Dedifferentiated amniotic fluid mesenchymal stem cell (primary cell): ENCODE data around the gene WFDC12.
"Not testable (repeated sequence)": the region's sequence is repeated elsewhere in the genome, so short reads cannot be mapped to it uniquely, and the experiment has no call there.

Experiments
- DNase-seq: peaks from one replicate; pipeline ENCODE4 v3.0.0-alpha.2; 2016; ENCODE audit errors: extremely low spot score

Gene WFDC12

DNA sequence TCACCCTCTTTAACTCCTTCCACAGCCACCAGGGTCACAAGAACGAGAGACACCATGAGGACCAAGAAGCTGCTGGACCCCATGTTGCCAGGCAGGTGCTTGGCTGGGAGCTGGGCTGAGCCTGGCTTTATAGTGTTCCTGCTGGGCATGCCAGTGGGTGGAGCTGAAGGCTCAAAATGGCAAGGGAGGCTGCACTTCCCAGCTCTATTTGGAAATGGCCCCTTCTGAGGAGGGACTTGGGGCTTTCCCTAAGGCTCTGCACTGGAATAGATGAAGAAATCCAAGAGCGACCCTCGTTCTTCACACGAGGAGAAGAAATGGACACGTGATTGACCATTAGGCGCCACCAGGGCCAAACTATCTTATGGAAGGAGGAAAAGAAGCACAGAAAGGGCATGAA lies at the start of gene WFDC12:
TSS of gene WFDC12 (minus strand) at position 101 of the 400 bp plus-strand sequence. CDS start at position 83, 18 bp downstream.
- DNase-seq: no peak

- no peak for DNase-seq
These were observed 49.3 kb upstream of the WFDC12 start for GRCh38 chr20:45173522-45173921.

GRCh38 chr20:45164906-45165305 lies 40.6 kb upstream of the WFDC12 start:
- DNase-seq: no peak

DNA sequence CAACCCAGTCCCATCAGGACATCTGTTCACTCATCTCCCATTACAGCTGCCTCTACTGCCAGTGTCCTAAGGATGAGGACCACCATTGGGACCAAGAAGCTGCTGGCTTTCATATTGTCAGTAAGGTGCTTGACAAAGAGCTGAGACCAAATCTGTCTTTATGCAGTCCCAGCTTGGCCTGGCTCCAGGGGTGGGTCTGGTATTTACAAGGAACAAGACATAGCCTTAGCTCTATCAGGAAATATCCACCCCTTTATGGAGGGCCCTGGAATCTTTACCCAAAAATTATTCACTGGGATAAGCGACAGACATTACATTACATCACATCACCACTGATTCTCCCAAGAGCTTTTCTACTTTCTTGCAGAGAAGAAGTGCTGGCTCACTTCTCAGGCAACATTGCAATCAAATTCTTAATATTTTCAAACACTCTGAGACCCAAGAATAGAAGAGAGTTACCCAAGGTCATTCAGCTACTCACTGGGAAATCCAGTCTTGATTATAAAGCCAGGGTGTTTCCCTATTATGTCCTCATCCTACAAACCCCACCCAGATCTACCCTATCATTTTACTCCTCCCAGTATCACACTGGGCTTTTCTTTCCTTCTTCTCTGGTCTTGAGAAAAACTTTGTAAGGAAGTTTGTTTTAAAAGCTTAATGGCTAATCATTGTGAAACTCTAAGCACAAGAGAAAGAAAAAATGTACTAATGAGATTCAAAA lies 39.0 kb upstream of the WFDC12 start:
- no peak for DNase-seq

DNA sequence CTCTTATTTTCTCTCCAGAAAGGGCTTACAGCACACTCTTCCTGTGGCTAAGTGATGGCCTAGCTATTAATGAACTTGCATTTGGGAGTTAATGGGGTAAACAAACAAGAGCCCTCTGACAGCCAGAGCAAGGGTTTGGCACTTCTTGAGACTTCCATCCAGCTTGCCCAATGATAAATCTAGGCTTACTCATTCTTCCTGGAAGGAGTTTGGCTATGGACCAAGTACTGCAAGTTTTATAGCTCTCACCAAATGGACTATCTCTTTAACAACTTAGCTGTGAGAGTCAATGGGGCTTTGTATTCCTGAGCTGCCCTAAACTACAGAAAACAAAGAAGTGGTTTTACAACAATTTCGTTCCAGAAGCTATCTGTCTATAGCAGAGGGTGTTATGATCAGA lies 33.7 kb upstream of the WFDC12 start:
- no peak for DNase-seq

- DNase-seq: no peak
These were observed 32.4 kb upstream of the WFDC12 start for GRCh38 chr20:45156713-45157112.

- DNase-seq: not testable (repeated sequence)
These were observed 30.5 kb upstream of the WFDC12 start for GRCh38 chr20:45154794-45155193.

DNA sequence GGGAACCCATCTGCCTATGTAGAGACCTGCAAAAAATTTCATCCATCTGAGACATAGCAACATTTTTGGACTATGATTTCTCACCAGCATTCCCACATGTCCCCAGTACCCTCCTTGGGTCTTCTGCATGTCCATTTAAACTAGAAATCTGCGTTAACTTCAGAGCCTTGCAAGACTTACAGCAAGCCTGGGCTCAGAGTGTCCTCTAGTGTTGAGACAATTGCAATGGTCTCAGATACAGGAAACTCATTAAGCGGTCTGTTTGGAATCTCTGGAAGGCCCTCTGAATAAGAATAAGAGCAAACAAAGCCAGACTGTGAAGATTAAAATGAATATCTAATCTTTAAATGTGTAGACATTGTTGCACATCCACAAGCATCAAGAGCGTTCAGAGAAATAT lies 29.9 kb upstream of the WFDC12 start:
- no peak for DNase-seq

- DNase-seq: no peak
These were observed 29.5 kb upstream of the WFDC12 start for GRCh38 chr20:45153752-45154151.

GRCh38 chr20:45153147-45153546 lies 28.9 kb upstream of the WFDC12 start:
- no peak for DNase-seq

DNA sequence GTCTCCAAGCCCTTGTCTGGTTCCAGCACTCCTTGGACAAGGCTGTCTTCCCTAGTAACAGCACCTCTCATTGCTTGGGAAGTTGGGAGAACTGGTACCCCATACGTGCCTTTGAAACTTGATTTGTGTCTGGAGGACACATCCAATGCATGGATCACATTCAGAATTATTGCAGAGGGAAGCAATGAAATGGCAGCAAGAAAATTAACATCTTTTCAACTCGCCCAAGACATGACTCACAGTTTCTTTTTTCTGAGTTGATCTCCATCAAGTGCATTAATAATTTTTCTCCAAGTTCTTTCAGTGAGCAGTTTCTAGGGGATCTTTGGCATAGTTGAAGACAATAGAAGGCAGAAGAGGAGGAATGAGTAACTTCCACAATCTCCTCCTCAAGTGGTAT lies 28.1 kb upstream of the WFDC12 start:
- DNase-seq: no peak

- no peak for DNase-seq
These were observed 24.8 kb upstream of the WFDC12 start for GRCh38 chr20:45149062-45149461.

DNA sequence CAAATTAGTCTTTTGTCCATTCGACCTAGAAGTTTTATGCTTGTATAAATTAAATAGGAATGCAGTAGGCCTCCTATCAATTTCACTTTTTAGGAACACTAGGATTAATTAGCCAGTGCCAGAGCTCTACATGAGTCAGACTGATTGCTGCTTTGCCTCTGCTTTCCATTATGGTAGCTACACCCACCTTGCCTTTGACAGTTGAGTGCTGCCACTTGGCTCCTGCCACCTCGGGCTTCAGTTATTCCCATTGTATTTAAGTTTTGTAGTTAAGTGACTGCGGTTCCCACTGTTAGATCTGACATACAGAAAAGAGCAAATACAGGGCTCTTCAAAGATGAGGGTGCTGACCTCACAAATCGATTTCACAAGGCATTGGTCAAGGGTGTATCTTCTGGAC lies 16.6 kb upstream of the WFDC12 start:
- DNase-seq: no peak

DNA sequence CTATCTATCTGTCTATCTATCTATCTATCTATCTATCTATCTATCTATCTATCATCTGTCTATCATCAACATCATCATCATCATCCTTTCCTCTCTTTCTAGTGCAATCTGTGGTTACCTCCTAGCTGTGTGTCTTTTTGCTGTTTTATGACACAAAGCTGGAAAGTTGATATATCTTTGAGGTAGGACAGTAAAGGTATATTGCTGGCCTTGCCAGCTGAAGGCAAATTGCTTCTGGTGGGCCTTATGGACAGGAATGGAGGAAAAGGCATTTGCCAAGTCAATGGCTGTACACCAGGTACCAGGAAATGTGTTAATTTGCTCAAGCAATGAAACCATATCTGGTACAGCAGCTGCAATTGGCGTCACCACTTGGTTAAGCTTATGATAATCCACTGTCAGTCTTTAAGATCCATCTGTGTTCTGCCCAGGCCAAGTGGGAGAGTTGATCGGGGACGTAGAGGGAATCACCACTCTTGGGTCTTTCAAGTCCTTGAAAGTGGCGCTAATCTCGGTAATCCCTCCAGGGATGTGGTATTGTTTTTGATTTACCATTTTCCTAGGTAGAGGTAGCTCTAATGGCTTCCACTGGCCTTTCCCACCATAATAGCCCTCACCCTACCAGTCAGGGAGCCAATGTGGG lies 15.6 kb upstream of the WFDC12 start:
- DNase-seq: not testable (repeated sequence)

DNA sequence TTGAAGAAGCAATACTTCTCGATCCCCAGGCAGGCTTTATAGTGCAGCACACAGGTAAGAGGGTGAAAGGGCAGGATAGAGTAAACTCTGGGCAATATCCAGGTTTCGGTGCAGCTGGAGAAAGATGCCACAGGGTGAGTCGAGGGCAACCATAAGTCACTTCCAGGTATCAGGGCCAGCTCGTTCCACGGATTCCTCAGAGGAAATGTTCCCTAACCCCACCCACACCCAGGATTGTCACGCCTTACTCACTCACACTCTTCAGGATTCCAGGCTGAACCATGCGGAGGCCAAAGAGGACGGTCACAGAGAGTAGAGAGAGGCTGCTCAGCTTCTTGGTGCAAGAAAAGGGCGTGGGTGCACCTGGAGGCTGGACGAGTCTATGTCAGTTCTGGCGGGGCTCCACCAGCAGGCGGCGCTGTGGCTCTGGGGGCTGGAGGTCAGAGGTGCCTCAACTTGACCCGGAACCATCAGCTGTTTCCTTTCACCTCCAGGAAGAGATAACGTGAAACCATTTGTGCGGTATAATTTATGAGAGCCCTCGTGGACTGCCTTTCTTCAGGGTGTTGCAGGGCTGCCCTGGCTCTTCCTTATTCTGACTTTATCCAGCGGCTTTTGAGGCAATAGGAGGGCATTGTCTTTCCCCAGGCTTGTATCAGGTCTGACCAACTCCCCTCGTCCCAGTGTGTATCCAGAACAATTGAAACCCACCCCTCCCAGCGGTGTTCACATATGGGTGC lies 14.5 kb upstream of the WFDC12 start:
- no peak for DNase-seq

DNA sequence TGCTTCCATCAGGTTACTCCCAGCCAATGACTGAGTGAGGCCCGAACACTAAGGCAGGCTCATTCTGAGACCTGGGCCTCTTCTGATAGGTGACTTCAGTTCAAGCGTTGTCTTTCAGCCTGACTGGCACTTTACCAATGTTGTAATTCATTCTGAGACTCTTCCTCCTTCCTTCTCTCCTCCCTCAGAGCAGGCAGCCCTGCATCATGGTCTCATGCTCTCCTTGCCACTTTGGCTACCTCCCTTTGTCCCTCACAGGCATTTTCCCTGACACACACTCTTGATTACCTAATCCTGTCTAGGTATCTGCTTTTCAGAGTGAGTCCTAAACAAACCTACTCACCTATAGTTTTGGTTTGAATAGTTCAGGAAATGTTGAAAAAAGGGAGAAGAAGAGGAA lies 12.6 kb upstream of the WFDC12 start:
- no peak for DNase-seq

GRCh38 chr20:45128099-45128498 lies 3.8 kb upstream of the WFDC12 start:
- no peak for DNase-seq

DNA sequence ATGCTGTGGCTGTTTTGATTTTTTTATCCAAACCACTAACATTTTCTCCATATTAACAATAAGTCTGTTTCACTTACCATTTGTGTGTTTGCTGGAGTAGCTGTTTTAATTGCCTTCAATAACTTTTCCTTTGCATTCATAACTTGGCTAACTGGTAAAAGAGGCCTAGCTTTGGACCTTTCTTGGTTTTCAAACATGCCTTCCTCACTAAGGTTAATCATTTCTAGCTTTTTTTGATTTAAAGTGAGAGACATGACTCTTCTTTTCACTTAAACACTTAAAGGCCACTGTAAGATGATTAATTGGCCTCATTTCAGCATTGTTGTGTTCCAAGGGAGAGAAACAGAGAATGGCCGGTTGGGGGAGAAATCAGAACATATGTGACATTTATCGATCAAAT lies 2.9 kb downstream of the WFDC12 start:
- no peak for DNase-seq

GRCh38 chr20:45119556-45120266 lies 4.6 kb downstream of the WFDC12 start:
- DNase-seq: no peak

- DNase-seq: no peak
These were observed 6.2 kb downstream of the WFDC12 start for GRCh38 chr20:45118028-45118427.

DNA sequence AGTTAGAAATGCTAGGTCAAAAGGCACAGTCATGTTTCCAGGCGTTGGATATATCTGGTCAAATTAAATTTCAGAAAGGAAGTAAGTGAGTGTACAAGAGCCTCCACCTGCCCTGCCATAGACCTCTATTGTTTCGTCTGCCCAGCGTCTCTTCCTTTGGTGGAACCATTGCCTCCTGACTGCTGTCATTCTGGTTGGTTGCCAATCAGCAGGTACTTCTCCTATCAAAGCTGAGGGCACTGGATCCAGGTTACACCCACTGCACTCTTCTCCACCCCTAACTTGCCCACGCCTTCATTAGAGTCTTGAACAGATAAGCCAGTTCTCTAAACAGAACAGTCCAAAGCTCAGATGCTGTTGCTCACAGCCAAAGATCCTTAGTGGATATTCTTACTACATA lies 6.7 kb downstream of the WFDC12 start:
- no peak for DNase-seq

DNA sequence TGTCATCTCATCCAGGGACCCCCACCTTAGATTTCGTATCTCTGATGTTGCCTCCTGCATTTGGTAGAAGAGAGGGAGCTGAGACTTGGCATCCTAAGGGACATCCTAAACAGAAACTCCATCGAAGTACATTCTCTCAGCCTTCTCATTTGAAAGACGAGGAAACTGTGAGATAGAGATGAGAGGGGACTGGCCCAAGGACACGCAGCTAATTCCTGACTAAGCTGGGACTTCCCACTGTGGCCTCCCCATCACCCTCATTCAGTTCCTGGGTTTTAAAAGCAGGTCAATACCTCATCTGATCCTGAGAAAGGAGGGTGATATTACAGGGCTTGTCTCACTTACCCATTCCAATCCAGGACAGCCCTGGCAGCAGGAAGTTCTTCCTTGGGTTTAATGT lies 8.4 kb downstream of the WFDC12 start:
- DNase-seq: no peak
